ENCODE results near the gene DDA1.

DNA sequence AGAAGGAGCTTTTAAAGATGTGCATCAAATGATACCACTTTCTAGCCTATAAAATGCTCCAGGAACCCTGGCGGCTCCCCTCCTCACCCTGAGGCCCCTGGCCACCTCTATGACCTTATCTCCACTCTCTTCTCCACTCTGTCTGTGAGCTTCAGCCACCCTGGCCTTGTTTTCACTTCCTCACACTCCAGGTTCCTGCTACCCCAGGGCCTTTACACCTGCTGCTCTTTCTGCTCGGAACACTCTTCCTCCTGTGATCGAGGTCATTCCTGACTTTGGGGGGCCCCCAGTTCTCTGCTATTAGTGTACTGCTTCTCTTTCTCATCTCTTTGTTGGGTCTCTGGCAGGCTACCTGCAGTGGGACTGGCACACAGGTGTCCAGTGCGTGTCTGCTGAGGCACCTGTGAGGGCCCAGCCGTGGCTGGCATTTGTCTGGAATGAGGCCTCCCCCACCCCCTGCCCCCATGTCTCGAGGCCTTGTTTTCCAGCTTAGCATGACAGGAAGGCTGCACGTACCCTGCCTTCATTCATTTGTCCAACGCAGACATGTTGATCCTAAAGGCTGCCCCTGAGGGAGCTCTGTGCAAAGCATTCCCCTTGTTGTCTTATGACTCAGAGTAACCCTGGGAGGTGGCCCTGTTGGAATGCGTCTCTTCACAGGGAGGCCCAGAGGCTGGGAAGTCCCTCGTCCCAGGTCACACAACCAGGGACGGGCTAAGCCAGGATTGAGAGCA, 2.3 kb downstream of the DDA1 start:
- TF ChIP-seq CTCF (IDR thresholded peaks at IDR 0.05) (no peak), POLR2AphosphoS5 (IDR thresholded peaks at IDR 0.05) (no peak)

Measured in transverse colon (tissue), 4 donors.